Activated CD8-positive, alpha-beta memory T cell treated with anti-CD3 and anti-CD28 coated beads for 1 hour (primary cell): ENCODE data around the gene SHD.

Experiments
- DNase-seq, 2 donors: peaks; one replicate each; pipeline ENCODE4 v3.0.0-alpha.2; 2020; ENCODE audit warnings: low read depth in 1 of 2; ENCODE audit errors: extremely low read depth in 1 of 2

Gene SHD

DNA sequence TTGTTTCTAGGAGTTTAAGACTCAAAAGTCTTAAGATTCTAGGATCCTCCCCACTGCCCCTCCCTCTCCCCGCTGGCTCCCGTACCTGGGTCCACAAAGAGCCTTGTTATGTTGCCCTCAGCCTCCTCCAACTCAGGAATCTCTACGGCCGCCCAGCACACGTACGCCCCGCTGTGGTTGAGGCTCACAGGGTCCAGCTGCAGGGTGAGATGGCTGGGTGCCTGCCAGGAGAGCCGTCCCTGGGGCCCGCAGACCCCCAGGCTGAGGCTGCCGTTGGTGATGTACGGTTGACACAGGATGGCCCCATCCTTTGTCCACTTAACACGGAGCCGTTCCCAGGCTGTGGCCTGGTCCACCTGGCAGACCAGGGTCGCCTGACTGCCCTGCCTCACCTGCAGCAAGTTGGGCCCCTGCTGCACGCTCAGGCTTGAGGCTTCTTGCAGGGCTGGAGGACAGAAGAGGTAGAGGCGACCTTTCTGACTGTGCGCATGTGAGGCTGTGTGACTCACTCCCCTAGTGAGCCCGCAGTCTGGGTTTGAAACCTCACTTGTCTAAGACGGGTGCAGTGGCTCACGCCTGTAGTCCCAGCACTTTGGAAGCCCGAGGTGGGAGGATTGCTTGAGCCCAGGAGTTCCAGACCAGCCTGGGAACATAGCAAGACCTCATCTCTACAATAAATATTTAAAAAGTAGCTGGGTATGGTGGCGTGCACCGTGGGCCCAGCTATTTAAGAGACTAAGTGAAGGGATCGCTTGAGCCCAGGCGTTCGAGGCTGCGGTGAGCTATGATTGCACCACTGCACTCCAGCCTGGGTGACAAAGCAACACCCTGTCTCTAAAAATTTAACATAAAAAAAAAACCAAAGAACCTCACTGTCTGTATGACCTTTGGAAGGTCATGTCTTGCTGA is 19.1 kb downstream of the SHD start:
- no peak for DNase-seq

DNA sequence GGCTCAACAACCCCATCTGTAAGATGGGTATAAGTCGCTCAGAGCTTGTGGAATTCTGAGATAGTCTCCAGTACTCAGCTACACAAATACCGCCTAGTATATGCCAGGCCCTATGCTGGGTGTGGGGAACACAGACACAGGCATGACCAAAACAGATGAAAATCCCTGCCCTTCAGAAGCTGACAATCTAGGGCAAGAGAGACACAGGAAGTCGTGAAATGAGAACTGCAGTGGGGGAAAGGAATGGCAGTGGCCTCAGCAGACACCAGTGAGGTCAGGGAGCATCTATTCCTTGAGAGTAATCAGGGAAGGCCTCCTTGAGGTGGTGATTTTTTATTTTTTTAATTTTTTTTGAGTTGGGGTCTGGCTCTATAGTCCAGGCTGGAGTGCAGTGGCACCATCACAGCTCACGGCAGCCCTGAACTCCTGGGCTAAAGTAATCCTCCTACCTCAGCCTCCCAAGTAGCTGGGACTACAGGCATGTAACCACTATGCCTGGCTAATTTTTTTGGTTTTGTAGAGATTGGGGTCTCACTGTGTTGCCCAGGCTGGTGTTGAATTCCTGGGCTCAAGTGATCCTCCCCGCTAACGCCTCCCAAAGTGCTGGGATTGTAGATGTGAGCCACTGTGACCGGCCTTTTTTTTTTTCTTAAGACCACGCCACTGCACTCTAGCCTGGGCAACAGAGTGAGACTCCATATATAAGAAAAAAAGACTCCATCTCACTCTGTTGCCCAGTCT is 19.9 kb downstream of the SHD start:
- no peak for DNase-seq

DNA sequence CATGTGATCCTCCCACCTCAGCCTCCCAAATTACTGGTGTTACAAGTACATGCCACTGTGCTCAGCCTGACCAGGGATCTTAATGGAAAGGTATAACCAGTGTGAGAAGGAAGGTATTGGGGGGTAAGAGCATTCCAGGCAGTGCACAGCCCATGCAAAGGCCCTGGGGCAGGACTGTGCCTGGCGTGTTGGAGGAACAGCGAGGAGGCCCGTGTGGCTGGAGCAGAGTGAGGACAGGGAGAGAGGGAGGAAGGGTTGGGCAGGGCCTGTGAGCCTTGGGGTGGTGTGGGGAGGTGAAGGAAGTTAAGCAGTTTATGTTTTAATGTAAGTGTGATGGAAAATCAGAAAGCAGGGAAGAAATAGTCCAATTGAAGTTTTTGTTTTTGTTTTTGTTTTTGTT is 21.5 kb downstream of the SHD start:
- no peak for DNase-seq

DNA sequence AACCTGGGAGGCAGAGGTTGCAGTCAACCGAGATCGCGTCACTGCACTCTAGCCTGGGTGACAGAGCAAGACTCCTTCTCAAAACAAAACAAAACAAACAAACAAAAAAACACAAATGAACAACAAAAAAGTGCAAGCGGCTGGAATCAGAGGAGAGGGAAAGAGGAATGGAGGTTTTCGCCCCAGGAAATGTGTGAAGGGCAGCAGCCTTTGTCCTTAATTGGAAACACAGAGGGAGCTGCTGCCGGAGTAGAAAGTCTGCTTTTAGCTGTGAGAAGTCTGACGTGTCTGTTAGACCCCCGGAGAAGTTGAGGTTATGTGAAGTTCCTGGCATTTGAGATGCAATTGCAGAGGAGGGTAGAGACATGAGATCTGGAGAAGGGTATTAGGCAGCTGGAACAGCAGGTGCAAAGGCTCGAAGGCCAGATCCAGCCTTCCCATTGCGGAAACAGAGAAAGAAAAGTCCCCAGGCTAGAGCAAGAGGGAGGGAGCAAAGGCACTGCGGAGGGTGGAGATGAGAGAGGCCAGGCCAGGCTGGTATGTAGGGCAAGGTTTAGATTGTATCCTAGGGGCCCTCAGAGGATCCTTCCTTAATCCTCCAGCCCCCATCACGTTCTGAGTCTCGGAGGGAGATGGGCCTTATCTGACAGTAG is 22.6 kb downstream of the SHD start:
- DNase-seq = no peak

DNA sequence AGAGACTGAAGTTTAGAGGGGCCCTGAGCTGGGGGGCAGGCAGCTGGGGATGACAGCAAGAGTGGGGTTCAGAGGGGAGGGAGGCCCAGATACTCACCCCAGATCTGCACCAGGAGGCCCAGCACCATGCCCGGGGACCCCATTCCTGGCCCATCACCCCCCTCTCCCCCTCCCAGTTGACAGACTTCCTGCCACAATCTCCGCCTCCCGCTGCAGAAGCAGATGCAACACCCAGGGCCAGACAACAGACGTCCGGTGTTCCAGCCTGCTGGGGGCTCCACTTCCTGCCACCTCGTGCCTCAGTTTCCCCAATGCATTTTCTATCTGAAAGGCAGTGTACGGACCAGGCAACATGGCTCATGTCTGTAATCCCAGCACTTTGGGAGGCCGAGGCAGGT is 23.2 kb downstream of the SHD start, which contains the start of gene TMIGD2:
Gene TMIGD2 (minus strand): TSS at position 147 of the 398 bp plus-strand sequence. CDS start 4 bp downstream, at position 143.
- DNase-seq = no peak

DNA sequence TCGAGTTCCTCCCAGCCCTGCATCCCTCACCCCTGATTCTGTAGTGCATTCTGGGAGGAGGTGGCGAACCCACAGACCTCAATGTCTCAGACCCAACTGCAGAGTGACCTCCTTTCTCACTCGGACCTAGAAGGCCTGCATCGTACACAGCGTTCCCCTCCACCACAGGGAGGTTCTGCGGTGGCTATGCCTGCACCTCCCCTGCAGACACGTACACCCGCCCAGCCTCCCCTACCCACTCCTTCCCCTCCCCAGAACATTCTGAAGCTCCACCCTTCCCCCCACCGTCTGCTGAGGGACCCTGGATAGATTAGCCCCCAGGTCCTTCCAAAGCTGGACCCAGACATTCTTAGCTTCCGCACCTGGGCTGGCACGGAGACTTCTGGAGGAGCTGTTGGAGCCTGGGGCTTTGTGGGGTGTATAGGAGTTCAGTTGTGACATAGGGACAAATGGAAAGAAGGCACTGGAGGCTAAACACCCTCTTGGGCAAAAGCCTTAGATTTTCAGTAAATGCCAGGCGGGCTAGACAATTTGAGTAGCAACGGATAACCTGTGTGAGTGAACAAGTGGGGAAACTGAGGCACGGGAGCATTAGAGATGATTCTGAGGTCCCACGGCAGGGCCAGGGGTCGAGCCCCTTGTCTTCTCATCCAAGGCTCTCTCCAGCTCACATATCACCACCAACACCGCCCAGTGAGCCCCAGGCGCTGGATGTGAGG is 24.9 kb downstream of the SHD start:
- DNase-seq = no peak

DNA sequence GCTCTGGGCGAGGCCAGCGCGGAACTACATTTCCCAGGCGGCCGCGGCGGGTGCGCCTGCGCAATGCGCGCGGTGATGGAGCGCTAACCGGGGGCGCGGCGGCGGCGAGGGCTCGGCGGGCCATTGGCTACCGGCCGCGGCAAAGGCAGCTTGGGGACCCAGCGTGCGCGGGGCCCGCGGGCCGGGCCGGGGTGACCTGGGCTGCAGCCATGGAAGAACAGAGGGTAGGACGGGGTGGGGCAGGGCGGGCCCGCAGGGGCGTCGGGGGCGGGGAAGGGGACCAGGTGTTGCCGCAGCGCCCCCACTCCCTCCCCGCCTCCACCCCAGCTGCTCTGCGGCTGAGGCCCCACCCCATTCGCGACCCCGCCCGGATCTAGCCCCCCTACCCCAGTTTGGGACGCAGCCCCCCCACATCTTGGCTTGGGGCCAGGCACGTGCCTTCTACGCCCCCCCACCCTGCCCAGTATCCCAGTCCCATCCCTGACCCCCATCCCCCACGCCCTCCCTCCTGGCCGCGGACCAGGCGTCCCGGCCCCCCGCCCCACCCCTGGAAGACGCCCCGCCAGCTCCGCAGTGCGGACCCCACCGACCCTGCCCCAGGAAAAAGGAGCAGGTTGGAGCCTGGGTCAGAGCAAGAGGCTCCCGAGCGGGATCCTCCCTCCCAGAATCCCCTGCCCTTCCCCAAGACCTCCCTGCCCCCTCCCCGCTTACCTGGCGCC is 25.6 kb downstream of the SHD start, which contains the start of gene FSD1:
Gene FSD1 (plus strand): TSS at position 61 of the 719 bp plus-strand sequence. CDS start 149 bp downstream, at position 210.
- peak in 1 of 2 donors; percentile 46 for DNase-seq

DNA sequence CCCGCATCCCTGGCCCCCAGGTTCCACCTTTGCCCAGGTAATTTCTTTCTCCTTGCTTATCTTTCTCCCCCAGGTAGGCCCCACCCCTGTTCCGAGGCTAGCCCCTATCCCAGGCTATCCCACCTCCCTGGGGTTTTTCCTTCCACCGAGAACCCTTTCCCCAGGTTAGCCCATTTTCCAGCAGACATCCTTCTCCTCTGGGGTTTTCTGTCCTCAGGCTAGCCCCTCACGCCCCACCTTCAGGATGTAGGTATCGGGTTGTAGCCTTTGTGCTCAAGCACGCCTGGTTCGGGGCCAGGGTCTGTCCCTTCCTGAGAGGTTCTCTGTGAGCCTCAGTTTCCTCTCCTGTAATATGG is 26.2 kb downstream of the SHD start:
- no peak for DNase-seq

DNA sequence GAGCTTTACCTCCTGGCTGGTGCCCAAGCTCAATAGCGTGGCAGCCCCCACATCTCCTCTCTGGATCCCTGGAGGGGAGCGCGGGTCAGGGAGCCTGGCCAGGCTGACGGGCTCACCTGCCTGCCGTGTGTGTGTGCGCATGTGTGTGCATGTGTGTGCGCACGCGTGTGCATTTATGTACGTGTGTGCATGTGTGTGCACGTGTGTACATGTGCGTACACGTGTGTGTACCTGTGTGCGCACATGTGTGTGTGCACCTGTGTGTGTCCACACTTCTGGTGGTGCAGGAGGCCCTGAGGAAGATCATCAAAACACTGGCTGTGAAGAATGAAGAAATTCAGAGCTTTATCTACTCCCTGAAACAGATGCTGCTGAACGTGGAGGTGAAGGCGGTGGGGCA is 26.6 kb downstream of the SHD start:
- no peak for DNase-seq

DNA sequence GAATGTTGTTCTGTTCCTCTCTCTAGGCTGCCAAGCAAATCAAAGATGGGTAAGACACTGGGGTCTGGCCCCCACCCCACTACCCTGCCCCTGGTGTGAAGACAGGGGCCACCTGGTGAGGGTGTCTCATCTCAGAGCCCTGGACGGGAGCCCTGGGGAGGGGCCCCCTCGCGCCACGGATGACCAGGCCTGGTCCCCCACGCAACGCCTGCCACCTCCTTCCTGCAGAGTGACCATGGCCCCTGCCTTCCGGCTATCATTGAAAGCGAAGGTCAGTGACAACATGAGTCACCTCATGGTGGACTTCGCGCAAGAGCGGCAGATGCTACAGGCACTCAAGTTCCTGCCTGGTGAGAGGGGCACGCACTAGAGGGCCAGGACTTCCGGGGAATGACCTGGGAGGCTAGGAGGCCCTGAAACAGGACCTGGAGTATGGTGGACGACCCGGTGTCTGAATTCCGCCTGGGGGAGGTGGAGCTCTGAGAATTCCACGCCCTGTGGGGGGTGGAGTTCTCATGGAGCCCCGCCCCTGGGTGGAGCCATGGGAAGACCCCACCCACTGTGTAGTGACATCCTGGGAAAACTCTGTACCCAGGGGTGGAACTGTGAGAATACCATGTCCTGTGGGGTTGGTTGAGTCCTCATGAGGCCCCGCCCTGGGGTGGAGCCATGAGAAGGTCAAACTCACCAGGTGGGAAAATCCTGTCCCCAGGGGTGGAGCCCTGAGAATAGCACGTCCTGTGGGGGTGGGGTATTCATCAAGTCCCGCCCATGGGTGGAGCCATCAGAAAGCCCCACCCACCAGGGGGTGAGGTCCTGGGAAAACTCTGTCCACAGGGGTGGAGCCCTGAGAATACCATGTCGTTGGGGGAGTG is 31.4 kb downstream of the SHD start:
- no peak for DNase-seq

DNA sequence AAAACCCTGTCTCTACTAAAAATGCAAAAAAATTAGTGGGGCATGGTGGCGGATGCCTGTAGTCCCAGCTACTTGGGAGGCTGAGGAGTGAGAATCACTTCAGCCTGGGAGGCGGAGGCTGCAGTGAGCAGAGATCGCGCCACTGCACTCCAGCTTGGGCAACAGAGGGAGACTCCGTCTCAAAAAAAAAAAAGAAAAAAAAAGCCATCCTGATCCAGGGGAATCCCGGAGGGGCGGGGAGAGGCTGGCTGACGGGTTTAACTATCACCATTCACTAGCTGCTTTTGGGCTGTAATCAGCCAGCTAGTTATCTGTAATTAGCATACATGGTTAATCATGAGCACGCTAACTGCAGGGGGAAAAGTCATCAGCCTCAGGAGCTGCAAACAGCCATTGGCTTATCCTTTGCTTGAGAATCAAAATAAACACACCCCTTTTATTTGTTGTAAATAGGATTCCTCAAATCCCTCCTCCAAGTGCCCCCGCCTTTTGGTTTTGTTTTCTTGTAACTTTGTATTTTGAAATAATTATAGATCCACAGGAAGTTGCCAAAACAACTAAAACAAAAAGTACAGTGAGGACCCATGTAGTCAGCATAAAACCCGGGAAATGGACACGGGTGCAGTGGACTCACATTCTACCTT is 34.9 kb downstream of the SHD start:
- DNase-seq = no peak

DNA sequence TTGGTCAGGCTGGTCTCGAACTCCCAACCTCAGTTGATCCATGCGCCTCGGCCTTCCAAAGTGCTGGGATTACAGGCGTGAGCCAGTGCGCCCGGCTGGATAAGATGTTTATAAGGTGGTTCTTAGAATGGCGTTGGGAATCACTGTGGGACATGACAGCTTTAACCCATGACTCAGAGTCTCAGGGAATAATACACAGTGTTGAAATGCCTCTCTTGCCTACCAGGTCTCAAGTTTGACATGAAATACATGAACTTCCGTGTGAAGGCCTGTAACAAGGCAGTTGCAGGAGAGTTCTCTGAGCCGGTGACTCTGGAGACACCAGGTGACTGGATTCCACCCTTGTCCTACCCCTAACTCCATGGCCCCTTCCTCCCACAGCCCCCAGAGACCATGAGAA is 37.9 kb downstream of the SHD start:
- no peak for DNase-seq

DNA sequence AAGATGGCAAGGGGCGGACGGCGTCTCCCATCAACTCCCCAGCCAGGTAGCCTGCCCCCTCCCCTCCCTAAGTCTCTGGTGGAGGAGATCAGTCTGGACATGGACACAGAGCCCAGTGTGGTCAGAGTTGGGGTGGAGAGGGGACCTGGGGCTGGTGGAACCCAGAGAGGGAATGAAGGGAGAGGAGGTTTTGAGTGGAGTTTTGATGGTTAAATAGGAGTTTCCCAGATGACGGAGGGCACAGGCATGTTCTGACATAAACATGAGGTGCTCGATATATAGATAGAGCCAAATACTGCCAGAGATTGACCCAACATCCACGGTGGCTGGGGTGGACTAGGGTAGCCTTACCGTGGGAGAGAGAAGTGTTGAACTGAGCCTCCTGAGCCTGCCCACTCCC is 39.4 kb downstream of the SHD start:
- no peak for DNase-seq

DNA sequence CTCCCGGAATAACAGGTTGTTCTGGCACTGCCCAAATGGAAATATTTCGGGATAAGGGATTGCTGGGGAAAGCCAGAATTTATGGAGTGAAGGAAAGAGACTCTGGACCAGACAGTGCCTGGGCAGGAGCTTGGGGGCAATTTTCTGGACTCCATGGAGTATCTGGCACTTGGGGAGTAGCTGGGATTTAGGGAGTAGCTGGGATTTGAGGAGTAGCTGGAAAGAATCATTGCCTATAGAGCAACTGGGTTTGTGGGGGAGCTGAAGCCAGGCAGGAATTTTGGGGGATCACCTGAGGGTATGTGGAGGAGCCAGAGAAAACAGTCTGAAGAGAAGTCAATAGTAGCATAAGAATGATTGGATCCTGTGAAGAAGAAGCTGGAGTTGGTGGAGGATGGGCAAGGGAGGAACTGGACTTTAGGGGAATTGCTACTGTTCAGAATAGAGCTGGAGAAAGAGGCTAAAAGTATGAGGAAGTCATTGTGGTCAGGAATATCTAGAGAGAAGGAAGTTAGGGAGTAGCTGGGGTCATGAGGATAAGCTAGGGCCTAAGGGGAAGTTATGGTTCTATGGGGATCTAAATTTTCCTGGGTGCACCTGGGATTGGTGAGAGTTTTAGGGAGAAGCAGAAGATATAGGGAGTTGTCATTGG is 40.1 kb downstream of the SHD start:
- DNase-seq = no peak

DNA sequence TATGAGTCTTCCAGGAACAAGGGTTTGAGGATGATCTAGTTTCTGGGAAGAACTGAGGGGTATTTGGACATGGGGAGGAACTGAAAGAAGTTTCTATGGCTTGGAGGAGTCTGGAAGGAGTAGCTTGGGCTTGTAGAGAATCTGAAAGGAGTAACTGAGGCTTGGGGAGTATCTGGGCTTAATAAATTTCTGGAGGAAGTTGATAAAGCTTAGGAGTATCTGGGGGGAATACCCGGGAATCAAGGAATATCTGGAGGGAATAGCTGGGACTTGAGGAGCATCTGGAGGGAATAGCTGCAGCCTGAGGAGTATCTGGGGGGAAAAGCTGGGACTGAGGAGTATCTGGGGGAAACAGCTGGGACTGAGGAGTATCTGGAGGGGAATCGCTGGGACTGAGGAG is 41.4 kb downstream of the SHD start:
- no peak for DNase-seq

DNA sequence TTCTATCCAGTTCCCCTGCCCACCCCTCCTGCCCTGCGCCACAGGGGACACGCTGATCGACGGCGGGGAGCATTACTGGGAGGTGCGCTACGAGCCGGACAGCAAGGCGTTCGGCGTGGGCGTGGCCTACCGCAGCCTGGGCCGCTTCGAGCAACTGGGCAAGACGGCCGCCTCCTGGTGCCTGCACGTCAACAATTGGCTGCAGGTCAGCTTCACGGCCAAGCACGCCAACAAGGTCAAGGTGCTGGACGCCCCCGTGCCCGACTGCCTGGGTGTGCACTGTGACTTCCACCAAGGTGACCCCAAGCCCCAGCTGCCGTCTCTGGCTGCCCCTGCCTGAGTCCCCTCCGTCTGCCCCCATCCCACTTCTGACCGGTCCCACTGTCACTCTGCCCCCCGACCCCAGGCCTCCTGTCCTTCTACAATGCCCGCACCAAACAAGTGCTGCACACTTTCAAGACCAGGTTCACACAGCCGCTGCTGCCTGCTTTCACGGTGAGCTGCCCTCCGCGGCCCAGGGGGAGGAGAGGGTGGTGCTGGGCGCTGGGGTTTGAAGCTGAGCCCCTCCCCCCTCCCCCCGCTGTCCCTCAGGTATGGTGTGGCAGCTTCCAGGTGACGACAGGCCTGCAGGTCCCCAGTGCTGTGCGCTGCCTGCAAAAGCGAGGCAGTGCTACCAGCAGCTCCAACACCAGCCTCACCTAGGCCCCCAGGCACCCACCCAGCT is 44.0 kb downstream of the SHD start:
- DNase-seq = no peak

DNA sequence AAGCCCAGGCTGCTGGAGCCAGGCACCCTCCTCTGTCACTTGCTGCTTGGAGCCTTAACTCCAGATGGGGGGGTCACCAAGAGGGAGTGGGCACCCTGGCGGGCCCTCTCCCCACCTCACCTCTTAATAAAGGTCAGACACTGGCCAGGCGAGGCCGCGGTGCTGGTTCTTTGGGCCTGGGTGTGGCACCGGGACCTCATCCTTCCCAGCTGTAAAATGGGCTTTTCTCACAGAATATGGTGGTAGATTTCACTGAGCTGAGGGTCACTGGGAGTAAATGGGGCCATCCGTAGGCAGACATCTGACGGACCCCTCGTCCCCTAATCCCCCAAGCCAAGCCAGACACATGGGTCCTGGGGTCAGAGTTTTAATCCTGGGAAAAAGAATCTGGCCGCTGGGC is 44.6 kb downstream of the SHD start:
- DNase-seq = no peak

DNA sequence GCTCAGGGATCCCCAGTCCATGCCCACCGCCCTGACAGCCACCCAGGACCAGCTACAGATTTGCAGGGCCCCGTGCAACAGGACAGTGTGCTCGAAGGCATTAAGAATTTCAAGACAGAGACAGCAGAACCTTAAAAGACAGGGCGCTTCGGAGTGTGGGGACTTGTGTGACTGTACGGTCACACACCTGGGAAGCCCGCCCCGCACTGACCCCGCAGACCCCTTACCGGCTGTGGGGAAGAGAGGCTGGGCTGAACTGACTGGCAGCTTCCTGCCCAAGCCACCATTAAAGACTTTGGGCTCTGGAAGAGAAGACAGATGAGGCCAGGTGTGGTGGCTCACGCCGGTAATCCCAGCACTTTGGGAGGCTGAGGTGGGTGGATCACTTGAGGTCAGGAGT is 45.2 kb downstream of the SHD start:
- no peak for DNase-seq
